Right lung (tissue), 10 donors: ENCODE results near the gene FST. TPM values are rescaled to one million over a fixed set of nuclear protein-coding genes. Genes with fewer than 3 reads are reported as not detected.

Experiments
- DNase-seq, 2 donors: peaks; one replicate each; pipeline ENCODE4 v3.0.0-alpha.2; 2013
- long read RNA-seq, 8 donors: transcript quantifications; one replicate each; lab custom pipeline, GENCODE V29; 2026
- polyA plus RNA-seq, 5 donors: library from polyadenylated mRNA; unstranded; fragments of 120-200 nt; gene quantifications; one replicate each; pipeline versions ENCODE4 v1.2.1 to v1.2.3, GENCODE V29; 2013; ENCODE audit warnings: inconsistent platforms in 1 of 5, low replicate concordance in 1 of 5; ENCODE audit not compliant: insufficient read length in 5 of 5, insufficient read depth in 1 of 5

FST gene, protein sequence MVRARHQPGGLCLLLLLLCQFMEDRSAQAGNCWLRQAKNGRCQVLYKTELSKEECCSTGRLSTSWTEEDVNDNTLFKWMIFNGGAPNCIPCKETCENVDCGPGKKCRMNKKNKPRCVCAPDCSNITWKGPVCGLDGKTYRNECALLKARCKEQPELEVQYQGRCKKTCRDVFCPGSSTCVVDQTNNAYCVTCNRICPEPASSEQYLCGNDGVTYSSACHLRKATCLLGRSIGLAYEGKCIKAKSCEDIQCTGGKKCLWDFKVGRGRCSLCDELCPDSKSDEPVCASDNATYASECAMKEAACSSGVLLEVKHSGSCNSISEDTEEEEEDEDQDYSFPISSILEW
- polyA plus RNA-seq, result 1 to 10 TPM in 3 of 5 donors, under 1 TPM in 2; 0.81 to 2.4 (median 1.2) TPM
- long read RNA-seq, donor 1, partial matches to known transcripts, result 0 of 1 reads
- long read RNA-seq, donor 1, other reads (novel, unspliced or antisense), result 0 of 1 reads
- long read RNA-seq, donor 2, result 0 reads
- long read RNA-seq, donor 3, partial matches to known transcripts, result 0 of 1 reads
- long read RNA-seq, donor 3, other reads (novel, unspliced or antisense), result 0 of 1 reads
- long read RNA-seq, donor 4, result 0 reads
- long read RNA-seq, donor 5, result 0 reads
- long read RNA-seq, donor 6, result 0 reads
- long read RNA-seq, donor 7, result 0 reads
- long read RNA-seq, donor 8, partial matches to known transcripts, result 0 of 1 reads
- long read RNA-seq, donor 8, other reads (novel, unspliced or antisense), result 0 of 1 reads

DNA sequence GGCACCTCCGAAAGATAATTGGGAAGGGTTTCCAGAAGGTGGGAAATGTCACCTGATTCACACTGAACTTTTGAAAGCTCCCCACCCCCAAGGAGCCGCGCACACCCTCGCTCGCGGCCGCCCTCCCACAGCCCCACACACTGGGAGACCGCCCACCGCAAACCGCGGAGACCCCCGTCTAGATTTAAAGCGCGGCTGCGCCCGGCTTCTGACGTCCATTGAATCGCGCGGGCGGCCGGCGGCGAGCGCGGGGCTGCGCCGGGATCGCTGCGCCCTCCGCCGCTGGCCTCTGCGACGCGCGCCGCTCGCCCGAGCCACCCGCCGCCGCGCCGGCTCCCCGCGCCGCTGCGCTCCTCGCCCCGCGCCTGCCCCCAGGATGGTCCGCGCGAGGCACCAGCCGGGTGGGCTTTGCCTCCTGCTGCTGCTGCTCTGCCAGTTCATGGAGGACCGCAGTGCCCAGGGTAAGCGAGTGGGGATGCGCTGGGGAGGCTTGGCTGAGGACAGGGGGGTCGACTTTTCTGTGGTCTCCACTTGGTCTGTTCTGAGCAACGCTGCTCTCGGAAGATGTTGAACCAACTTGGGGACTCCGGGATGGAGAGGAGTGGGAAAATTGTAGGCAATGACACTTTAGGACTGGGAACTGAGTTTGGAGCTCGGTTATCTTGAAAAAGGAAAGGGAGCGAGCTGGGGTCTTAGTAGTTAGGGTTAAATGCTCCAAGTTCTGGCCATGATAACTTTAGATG lies at the start of gene FST:
Gene FST, plus strand, starts transcription at position 214 of the 743 bp plus-strand sequence. Its CDS starts 163 bp downstream, at position 377.
- peak; percentile 15 to 38 for DNase-seq

DNA sequence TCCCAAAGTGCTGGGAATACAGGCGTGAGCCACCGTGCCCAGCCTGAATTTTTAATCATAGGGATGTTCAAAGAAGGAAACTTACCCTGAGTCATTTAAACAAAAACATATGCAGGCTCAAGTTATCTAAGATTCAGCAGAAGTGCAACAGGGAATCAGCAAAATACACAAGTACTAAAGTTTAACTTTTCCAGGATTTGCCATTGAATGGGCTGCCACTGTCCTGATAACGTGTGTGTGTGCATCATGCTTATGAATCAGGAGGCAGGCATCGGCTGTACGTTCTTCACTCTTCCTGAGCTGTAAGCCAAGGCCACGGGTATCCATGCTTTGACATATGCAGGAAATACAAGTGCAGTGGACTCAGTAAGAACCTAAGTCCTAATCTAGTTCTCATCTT lies 48.8 kb upstream of the FST start:
- DNase-seq, result no peak

DNA sequence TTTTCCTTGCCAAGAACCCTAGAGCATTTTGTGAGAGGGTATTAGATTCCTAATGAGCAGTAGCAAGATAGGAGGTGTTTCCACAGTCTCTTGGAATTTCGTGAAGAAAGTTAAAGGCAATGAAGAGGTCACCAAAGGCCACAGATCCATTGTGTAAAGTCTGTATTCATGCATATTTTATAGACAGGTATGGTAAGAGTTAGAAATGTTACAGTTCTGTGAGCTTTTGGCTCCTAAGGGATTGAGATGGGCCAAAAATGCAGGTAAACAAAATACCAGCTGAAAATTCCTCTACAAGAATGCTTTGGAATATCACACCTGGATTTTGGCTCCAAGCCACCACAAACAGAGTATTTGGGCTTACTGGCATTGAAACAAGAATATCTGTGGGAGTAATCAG lies 47.4 kb upstream of the FST start:
- no peak for DNase-seq

DNA sequence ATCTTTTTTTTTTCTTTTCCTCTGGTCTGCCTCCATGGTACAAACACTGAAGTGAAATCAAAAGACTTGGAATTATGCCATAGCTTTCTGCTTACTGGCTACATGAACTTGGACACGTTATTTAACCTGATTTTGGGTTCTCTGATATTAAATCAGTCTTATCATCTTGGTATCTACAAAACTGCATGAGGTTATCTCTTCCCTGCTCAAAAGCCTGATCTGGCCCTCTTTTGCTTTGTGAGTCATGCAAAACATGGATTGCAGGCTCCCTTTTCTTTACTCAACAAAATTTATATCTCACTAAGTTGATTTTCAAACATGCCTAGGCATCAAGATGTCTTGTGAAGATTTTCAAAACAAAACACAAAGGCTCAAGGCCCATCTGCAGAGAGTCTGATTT lies 45.9 kb upstream of the FST start:
- DNase-seq, result no peak

DNA sequence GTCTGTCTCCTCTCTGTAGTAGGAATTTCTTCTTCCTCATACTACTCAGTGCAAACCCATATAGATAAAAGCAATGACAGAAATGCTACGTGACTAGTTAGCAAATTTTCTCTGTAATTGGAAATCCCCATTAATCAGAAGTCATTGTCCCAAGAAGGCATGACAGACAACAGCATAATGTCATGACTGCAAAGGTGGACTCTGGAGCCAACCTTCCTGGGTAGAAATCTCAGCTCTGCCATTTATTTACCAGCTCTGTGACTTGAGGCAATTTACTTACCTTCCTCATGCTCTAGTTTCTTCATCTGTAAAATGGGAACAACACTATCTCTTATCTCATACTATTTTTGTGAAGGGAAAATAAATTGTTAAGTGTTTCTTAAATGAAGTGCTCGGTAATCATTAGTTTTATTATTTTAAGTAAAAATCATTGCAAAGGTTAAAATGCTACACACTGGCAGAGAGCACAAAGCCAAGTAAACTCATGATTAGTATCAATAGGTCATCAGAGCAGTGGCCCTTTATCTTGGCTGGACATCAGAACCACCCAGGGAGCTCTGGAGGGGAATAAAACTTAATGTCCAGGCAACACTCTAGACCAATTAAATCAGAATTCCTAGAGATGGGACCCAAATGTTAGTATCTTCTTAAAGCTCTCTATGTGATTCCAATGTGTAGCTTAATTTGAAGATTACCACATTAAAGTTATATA lies 43.8 kb upstream of the FST start:
- no peak for DNase-seq

DNA sequence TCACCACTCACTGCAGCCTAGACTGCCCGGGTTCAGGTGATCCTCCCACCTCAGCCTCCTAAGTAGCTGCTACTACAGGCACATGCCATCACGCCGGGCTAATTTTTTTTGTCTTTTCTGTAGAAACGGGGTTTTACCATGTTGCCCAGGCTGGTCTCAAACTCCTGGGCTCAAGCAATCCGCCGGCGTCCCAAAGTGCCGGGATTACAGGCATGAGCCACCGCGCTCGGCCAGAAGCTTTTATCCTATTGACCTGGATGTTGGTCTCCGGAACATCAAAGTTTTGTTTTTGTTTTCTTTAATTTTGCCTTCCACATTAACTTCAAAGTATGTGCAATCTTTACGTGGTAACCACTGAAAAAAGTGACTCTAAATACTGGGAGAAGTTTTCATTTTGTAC lies 42.4 kb upstream of the FST start:
- no peak for DNase-seq

DNA sequence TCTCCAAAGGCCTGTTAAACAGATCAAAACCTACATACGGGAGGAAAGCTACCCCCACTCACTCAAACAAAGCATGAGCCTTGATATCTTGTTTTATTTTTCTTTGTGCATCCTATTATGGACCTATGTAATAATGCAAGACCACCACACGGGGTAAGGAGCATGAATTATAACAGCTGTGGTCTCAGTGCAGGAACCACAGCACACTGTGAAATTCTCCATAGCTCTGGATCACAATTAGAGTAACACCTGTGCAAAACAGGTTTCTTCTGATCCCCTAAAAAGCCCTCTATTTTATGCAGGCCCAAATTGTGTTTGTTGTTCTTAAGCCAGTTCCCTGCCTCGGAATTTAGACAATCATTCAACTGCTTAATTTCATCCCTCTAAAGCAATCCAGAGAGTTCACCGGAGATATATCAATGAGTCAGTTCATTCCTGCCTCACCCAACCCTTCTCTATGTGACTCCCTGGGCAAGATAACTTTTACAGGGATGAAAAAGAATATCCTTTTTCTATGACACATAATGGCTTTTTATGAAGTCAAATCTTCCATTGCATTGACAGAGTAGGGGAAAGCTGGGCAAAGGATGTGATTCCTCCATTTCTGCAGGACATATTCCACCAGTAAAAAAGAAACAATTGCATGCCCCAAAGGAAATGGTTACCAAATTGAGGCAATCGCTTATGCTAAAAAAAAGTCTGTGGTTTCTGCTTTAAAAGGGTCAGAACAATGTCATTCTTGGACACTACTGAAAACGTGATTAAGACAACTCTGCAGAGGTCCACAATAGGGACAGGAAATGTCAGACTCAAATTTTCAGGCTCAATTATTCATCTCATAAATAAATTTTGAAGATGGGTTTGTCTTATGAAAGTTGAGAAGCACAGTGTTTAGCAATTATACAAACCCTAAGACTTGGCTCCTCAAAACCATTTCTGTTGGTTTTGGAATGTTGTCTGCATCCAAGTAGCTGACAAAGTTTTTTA lies 41.6 kb upstream of the FST start:
- no peak for DNase-seq

DNA sequence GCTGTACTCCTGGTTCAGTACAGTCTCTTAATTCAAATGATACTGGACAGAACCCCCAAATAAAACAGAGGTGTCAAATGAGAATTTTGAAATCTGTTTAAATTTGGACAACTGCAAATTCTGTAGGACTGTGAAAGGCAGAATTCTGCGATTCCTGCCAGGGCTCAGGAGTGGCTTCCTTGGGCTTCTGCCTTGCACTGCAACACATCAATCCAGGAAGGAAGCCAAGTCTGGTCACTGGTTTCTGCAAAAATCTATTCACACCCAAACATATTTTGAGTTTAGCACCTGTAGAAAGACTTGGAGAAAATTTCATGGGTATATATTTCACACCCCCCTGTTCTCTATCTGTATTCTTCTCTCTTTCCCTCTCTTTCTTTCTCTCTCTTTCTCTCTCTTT lies 37.5 kb upstream of the FST start:
- DNase-seq, result no peak

DNA sequence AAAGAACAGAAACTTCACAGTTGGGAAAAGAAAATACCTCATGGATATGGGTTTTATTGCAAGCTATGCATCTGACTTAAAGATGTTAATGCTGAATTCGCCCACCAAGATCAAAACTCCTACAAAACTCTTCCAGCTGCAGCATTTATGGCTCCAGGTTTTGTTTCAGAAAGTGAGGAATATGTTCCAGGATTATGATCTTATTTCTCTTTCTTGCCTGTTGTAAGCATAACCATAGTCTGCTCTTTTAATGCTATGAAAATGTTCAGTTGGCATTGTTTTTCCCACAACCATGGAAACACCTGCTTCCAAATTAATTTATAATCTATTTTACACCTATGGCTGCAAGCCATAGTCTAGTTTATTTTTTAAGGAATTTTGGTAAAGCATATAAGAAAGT lies 34.9 kb upstream of the FST start:
- DNase-seq, result no peak

DNA sequence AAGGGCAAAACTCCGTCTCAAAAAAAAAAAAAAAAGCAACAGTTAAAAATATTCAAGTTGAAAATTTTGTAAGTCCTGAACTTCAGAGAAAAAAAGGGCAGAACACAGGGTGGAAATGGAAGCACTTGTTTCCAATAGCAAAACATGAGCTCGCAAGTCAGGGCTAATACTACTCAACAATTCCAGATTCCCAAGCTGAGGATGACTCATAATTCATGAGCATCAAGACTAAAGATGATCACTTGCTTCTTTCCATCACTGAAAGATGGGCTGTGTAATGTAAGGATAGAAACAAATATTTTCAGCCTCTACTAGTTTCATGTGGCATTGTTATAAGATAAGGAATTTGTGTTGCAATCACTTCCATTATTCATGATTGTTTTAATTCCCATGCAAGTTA lies 33.5 kb upstream of the FST start:
- DNase-seq, result no peak

DNA sequence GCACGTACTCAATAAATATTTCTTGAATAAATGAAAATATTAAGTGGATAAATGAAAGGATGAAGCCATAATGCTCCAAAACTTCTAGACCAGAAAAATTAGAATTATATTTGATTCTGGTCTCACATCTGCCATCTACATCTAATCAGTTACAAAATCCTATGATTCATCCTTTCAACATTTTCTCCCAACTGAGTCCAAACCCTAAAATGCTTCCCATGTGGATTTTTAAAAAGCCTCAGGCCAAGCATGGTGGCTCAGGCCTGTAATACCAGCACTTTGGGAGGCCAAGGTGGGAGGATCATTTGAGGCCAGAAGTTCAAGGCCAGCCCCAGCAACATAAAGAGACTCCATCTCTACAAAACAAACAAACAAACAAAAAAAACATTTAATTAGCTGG lies 31.6 kb upstream of the FST start:
- no peak for DNase-seq

DNA sequence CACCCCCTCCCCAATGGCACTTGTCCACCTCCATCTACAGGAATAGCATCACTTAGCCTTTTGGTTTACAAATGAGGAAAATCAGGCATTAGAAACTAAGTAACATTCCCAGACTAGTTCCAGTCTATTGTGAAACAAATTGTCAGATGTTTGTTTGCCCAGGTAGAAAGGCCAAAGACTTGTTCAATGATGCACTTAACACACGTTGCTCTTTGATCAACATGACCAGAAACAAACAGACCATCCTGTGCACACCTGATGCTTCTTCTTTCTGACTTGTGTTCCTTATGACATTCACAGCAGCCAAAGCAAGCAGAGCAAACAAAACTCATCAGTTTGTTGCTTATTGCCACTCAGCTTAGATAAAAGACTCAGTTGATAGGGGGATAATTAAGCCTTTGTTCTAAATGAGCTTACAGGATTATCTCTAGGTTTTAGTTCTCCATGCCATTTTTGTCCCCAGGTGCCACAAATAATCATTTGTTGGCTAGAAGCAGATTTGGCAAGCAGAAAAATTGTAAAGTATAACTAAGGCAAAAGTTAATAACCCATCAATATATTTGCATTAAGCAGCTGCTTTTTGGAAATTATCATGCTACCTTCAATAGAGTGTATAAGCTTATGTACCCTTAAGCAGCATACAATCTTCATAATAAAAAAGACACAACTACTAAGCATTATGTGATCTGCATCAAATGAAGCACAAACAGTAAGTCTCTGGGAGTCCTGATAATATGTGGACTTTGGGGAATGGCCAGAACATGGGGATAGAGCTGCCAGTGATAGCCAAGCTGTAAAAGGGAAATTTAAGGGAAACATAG lies 26.3 kb upstream of the FST start:
- no peak for DNase-seq

DNA sequence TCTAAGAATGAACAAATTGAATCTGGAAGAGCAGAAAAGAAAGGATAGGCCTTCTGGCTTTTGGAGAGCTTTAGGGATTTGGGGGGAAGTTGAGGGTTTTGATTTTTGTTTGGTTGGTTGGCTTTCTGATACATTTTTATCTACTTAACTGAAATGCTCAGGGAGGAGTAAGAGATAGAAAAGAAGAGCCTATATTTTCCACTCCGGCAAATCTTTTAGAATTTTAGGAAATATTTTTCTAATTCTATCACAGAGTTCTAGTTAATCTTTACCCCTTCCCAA lies 25.8 kb upstream of the FST start:
- no peak for DNase-seq

DNA sequence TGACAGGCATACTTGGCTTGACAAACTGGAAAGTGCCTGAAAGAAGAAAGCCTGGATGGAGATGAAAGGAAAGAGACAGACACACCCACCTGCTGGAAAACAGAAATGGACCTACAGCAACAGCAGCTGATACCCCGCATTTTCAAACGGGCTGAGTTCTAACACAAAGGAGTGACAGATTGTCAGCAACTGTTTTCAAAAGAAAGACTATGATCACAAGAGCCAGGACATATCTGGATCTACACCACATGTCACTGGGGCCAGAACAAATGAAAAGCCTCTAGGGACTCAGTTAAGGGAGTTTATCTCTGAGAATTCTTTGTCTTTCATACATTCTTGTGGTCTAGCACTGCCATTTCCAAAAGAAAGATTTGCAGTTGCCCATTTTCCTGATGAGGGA lies 24.1 kb upstream of the FST start:
- DNase-seq, result no peak

DNA sequence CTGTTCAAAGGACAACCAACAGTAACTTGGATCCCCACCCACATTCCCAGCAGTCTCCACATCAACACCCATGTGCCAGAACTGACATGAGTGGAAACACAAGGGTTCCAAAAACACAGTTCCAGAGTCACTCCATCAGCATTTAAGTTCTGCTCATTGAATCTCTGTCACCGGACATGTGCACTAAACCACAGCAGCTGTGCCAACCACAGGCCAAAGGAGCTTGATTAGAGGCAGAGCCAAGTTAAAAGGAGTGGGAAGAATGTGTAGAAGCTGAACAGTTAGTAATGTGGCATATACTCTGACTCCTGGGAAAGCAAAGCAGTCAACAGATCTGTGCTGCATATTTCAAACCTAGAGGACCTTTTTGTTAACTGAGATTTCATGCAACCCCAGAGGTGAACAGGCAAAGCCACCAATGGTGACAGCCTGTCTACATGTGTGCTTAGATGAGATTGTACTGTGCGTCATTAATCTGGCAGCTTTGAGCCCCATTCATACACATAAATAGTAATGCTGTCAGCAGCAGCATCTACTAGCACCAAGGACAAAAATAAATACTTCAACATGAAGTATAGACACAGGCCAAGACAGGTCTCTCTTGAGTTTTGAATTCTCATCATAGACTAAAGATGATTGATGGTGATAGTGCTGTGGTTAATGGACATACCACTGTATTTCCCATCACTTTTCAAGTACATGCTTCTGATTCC lies 16.4 kb upstream of the FST start:
- DNase-seq, result no peak

DNA sequence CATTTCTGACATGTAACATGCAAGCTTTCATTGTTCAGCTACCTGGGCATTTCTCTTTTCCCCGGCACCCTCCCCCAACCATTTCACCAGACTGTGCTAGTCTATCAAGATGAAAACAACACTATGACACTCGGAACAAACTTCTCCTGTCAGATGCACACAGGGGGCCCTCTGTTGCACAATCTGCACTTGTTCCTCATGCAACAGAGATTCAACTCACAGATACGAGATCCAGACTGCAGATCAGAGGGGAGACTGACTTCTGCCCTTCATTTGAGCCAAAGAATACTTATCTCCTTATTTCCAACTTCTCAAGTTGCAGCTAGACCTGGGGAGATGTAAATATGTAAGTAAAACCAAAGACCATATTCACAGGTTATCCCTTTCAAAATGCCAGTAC lies 15.7 kb upstream of the FST start:
- no peak for DNase-seq

DNA sequence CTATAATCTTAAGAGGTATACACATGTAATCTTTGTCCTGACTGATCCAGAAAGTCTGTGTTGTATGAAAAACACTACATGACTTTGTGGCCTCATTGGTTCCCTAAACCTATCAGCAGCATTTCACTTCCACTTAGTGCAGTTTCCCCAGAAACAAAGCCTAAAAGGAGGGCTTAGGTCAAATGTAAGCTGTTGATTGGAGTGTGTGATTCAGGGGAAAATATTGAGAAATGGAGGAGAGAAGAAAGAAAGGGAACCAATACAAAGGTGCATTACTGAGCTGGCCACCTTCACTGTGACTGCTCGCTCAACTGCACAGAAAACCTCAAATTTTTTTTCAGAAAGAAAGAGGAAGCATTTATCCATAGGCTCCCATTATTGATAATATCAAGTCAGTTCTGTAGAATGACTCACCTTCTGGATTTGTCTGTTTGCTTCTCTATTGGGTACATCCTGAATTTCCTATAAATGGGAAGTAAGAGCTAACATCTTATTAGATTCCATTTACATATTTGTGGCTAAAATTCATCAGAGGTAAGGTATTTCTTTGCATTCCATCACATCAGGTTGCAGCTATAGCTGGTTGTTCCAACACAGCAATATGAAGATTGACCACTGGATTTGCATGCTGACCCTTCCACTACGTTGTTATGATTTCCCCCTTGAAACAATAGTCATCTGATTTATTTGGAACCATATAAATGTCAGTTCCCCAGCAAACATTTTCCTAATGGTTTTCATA lies 10.3 kb upstream of the FST start:
- DNase-seq, result no peak

DNA sequence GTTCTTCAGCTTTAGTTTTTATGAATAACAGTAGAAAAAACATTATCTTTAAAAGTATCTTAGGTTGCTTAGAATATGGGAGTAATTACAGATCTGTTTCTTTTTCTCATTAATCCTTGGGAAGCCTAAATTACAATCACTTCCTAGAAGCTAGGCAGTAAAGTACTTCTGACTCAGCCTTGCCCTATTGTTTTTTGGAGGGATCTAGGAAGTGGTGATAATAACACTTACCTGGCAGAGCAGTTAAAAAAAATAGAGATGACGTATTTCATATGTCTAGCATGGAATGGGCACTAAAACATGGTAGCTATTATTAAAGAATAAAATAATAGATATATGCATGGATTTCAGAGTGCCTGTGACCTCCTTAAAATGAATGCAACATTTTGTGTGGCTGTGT lies 8.2 kb upstream of the FST start:
- no peak for DNase-seq
